GM21576 (cell line): ENCODE data around the gene AHR.
"Not testable (repeated sequence)": the region's sequence is repeated elsewhere in the genome, so short reads cannot be mapped to it uniquely, and the experiment has no call there.

ENCODE experiments used
- ATAC-seq: cut with Tn5 transposase; IDR thresholded peaks from one replicate; pipeline ENCODE4 v1.9.1; 2021; ENCODE audit warnings: mild to moderate bottlenecking, moderate library complexity; ENCODE audit not compliant: unreplicated experiment

AHR gene

DNA sequence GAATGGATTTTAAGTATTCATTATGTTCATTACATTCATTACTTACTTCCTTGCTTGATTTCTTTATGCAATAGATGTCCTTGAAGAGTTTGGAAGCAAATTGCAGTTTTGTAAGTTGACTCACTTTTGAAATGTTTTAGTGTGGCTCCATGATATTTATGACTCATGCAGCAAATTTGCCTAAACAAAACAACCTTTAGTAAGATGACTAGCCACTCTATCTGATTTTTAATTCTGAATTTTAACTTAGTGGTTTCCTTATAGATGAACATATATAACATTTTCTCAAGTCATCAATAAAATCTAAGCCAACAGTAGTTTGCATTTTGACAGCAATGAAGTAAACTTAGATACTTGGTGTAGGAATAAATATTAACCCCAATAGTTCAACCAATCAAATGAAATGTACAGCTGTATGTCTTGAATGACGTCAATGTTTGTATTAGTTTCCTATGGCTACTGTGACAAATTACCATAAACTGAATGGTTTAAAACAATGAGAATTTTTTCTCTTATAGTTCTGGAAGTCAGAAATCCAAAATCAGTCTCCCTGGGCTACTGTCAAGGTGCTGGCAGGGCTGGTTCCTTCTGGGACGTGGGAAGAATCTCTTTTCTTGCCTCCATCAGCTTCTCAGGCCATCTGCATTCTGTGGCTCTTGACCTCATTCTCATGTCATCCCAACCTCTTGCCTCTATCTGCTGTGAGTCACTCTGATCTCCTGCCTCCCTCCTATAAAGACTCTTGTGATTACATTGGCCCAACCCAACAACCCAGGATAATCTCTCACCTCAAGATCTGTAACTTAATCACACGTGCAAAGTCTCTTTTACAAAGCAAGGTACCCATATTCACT lies 73.4 kb downstream of the AHR start:
- no peak for ATAC-seq

GRCh38 chr7:17374157-17374556 lies 75.7 kb downstream of the AHR start:
- no peak for ATAC-seq

GRCh38 chr7:17374654-17375053 lies 76.2 kb downstream of the AHR start:
- ATAC-seq: no peak

DNA sequence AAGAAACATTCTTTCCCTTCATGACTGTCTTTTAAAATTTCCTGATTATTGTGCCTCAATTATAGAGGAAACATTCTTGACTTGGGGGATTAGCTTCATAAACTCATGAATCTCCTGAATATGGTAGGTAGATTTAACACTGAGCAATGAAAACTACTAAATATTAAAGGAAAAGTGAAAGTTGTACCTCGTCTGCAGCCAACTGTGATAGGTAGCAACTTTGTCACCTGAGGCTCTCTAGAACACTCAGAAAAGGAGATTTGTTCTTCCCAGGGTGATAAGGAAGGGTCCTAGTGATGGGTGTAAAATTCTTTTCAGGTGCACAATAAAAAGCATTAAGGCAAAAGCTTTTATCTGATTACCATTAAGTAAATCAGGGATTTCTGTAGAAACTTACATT lies 78.1 kb downstream of the AHR start:
- no peak for ATAC-seq

DNA sequence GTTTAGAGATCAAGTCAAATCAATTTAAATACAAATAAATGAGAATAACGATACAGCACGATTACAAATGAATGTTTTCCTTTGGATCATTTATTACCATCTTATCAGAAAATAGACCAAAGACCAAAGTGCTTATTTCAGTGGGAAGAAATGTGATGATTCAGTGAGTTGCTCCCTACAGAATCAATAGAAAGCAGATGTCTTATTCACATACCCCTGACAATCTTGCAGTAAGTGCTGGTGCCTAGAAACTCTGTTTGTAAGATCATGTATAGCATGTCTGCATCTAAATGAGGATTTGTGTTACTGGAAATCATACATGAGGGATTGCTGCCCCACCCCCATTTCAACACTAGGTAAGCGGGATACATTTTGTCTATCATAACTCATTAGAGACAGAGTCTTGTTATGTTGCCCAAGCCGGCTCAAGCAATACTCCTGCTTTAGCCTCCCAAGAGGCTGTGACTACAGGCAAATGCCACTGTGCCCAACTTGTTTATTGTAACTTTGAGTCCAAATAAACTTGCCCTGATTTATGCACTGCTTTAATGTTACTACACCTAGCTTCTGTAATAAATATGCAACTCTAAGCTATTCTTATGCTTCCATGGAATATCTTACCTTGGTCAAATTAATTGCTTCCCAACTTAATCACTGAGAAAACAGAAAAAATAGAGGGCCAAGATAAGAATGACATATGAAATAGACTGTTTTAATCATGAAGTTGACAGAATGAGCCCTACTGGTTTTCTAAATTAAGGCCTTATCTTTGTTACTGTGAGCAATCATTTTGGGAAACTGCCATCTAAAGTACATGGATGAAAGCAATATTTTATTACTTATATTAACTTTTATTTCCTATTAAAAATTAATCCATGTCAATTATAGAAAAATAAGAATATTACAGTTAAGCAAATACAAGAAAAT lies 82.5 kb downstream of the AHR start:
- ATAC-seq: no peak

DNA sequence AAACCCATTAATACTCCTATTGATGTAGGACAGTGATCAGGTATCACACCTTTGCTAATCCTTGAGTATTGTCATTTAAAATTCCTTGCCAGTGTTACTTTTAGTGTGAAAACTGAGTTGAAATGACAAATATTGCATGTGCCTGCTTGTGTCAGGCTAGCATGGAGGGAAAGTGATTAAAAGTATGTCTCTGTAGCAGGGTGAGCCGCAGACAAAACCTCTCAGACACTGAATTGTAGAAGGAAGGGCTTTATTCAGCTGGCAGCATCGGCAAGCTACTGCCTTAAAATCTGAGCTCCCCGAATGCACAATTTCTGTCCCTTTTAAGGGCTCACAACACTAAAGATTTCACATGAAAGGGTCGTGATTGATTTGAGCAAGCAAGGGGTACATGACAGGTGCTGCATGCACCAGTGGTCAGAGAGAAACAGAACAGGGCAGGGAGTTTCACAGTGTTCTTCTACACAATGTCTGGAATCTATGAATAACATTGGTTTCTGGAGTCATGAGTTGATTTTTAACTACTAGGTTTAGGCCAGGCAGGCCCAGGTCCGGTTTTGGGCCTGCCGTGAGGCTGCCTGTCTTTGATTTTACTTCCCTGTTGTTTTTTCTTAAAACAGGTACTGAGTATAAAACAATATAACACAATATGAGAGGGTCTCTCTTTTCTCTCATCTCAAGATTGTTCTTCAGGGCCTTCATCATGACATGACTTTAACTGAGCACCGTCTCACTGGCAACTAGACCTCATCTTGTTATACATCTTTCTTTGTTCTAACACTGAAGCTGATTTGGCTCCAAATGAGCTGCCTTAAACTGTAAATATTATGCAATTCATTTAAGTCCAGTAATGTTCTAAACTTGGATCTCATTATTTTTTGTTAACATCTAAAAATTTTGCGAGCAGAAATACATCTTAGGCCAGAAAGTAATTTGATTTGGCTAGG lies 84.2 kb downstream of the AHR start:
- not testable (repeated sequence) for ATAC-seq

DNA sequence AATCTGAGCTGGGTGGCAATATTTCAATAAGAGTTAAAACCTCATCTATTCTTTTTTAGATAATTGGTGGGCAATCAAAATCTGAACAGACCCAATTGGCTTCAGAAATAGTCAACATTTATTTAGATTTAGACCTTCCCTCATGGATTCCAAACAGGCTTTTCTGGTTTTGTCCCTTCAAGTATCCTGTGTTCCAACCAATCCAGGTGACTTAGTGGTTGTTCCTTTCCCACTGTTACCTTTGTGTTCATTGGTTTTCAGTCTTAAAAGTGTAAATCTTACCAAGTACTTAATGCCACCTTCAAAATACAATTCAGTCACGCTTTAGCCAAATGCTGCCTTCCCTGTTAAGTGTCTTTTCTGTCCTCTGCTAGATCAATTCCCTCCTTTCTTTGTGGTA lies 85.9 kb downstream of the AHR start:
- ATAC-seq: no peak

- no peak for ATAC-seq
Measured at GRCh38 chr7:17385612-17386011, 87.2 kb downstream of the AHR start.

GRCh38 chr7:17390392-17390791 lies 91.9 kb downstream of the AHR start:
- no peak for ATAC-seq

DNA sequence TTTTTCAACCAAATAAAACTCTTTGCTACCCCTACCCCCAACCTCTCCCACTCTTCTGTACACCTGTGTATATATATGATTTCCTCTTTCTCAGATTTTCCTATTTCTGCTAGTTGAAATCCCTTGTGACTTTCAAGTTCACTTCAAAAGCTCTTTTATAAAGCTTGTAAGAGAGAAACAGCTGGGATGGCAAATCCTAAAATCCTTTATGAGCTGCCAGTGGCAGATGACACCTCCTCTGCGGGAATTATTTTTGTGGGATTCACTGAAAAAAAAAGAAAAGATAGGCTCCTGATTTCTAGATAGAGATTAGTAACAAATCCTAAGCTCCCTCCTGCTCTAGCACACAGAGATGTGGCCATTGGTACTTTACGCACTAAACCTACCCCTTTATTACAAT lies 92.9 kb downstream of the AHR start:
- ATAC-seq: no peak

- no peak for ATAC-seq
Measured at GRCh38 chr7:17392846-17393245, 94.4 kb downstream of the AHR start.

- not testable (repeated sequence) for ATAC-seq
Measured at GRCh38 chr7:17394563-17394962, 96.1 kb downstream of the AHR start.
